ENCODE measurements around the gene NOP16. TPM values are rescaled to one million over a fixed set of nuclear protein-coding genes. Genes with fewer than 3 reads are reported as not detected.

Gene NOP16
- total RNA-seq, 6 experiments from 2014 or later: 27.8 to 48.7 (median 33.2) TPM

DNA sequence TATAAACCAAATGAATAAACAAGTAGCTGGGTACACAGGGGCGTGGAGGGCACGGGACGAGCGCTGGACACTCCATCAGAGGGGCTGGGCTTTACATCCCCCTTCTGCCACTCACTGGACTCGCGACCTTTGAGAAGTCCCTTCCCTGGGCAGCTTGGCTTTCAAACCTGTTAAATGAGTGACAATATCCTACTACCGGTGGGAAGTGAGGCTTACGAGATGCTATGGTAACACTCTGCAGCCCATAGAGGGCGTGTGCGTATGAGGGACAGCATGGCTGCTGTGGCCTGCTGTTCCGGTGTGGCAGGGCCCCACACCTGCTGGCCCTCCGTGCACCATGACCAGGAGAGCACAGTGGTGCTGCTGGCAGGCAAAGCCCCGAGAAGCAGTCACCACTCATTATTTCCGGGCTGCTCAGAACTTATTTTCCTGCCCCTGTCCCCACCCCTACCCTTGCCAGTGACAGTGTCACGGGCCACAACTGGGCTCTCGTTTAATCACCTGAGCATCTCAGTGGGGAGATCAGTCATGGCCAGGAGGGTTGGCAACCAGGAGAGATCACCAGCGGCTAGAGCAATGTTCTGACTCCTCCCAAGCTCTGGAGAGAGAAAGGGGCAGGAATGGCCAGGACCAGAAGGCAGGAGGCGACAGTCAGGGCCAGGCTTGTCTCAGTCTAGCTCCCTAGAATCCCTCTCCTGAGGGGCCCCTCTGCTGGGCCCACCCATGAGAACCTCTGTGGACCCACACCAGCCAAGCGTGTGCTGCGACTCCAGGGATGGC lies 17.4 kb upstream of the NOP16 start:
- Mint-ChIP-seq H3K27me3 (ENCODE audit: insufficient read depth) (no peaks in the 10 kb centered on the region; the same call in 1 of the 2 replicates), H3K9me3 (no peaks in the 10 kb centered on the region), H3K4me3 (no peak overlapping the region), H3K36me3 (ENCODE audit: low read depth) (peaks cover 21% of the 10 kb centered on the region; the same call in 1 of the 2 replicates), H3K27ac (no peak overlapping the region), H3K4me1 (ENCODE audit: low read depth) (peaks cover 8% of the 10 kb centered on the region)
- DNase-seq: no peak
- TF ChIP-seq, protein P1, sequence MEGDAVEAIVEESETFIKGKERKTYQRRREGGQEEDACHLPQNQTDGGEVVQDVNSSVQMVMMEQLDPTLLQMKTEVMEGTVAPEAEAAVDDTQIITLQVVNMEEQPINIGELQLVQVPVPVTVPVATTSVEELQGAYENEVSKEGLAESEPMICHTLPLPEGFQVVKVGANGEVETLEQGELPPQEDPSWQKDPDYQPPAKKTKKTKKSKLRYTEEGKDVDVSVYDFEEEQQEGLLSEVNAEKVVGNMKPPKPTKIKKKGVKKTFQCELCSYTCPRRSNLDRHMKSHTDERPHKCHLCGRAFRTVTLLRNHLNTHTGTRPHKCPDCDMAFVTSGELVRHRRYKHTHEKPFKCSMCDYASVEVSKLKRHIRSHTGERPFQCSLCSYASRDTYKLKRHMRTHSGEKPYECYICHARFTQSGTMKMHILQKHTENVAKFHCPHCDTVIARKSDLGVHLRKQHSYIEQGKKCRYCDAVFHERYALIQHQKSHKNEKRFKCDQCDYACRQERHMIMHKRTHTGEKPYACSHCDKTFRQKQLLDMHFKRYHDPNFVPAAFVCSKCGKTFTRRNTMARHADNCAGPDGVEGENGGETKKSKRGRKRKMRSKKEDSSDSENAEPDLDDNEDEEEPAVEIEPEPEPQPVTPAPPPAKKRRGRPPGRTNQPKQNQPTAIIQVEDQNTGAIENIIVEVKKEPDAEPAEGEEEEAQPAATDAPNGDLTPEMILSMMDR (IDR thresholded peaks at IDR 0.05): peak; percentile 27; the same call in 1 of the 2 replicates

DNA sequence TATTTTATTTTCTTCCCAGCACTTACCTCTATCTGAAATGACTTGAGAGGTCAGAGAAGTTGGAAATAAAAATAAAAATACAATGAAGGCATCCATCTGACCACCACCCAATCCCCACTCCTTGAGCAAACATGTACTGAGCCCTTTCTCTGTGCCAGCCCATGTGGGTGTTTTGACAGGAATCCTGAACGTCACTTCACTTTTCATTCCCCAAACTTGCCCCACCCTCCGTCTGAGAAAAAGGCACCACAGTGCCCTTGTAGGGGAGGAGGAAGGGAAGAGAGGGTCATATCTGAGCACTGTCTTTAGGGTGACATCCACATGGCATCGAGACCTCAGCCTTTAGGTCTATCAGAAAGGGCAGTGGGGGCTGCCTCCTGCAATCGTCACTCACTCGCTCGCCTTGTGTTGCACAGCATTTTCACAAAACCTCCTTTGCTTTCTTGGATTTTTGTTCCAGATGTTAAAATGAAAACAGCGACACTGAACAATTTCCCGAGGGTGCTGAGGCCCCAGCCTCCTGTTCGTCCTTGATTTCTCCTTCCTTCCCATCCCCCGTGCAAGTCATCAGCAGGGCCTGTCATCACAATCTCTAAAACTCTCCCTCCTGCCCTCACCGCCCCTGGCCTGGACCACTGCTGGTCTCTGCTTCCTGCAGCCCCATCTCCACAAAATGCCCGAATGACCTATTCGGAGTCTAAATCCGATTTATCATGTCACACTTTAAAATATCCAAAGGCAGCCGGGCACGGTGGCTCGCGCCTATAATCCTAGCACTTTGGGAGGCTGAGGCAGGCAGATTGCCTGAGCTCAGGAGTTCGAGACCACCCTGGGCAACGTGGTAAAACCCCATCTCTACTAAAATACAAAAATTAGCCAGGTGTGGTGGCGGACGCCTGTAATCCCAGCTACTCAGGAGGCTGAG lies 13.1 kb upstream of the NOP16 start:
- no peak for DNase-seq
- Mint-ChIP-seq H3K27me3 (ENCODE audit: insufficient read depth) (peaks cover 5% of the 10 kb centered on the region), H3K4me3 (no peak overlapping the region), H3K4me1 (ENCODE audit: low read depth) (peaks cover 9% of the 10 kb centered on the region), H3K36me3 (ENCODE audit: low read depth) (peaks cover 28% of the 10 kb centered on the region; the same call in 1 of the 2 replicates), H3K9me3 (no peaks in the 10 kb centered on the region), H3K27ac (no peak overlapping the region; the same call in 1 of the 2 replicates)
- TF ChIP-seq, protein P1 (IDR thresholded peaks at IDR 0.05): no peak

DNA sequence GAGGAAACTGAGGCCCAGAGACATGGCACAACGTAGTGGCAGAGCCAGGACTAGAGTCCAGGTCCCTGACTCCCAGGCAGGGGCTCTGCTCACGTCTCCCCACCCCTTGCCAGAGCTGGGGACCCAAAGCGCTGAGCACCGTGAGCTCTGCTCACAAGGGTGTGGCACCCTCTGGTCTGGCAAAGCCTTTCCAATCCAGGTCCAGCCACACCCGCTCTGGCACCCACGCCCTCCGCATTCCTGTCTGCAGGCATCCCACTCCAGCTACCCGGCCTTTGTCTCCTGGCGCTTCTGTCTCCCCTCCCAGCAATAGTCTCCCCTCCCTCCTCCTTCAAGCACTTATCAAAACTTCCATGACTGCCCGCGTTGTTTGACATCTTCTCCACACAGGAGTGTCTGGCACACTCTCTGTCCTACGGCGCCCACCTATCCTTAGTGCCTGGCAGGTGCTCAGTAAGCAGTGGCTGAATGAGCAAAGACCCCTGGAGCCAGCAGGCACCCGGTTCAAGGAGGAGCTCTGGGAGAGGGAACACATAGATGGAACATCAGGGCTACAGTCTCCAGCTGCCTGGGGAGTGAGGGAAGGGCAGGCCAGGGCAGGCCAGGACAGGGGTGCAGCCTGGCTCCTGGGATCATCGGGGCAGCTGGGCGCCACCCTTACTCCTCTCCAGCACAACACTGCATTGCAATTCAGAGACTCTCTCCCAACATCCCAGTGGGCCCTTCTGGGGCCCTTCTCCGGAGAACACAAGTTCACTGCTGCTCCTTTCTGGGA lies 12.2 kb upstream of the NOP16 start:
- TF ChIP-seq, protein P1 (IDR thresholded peaks at IDR 0.05): no peak
- no peaks in the 10 kb centered on the region for H3K9me3 Mint-ChIP-seq
- H3K4me1 Mint-ChIP-seq (ENCODE audit: low read depth): peaks cover 9% of the 10 kb centered on the region
- H3K27ac Mint-ChIP-seq: no peak overlapping the region
- no peak overlapping the region for H3K4me3 Mint-ChIP-seq
- peaks cover 5% of the 10 kb centered on the region for H3K27me3 Mint-ChIP-seq (ENCODE audit: insufficient read depth)
- peaks cover 18% of the 10 kb centered on the region; the same call in 1 of the 2 replicates for H3K36me3 Mint-ChIP-seq (ENCODE audit: low read depth)
- no peak for DNase-seq

DNA sequence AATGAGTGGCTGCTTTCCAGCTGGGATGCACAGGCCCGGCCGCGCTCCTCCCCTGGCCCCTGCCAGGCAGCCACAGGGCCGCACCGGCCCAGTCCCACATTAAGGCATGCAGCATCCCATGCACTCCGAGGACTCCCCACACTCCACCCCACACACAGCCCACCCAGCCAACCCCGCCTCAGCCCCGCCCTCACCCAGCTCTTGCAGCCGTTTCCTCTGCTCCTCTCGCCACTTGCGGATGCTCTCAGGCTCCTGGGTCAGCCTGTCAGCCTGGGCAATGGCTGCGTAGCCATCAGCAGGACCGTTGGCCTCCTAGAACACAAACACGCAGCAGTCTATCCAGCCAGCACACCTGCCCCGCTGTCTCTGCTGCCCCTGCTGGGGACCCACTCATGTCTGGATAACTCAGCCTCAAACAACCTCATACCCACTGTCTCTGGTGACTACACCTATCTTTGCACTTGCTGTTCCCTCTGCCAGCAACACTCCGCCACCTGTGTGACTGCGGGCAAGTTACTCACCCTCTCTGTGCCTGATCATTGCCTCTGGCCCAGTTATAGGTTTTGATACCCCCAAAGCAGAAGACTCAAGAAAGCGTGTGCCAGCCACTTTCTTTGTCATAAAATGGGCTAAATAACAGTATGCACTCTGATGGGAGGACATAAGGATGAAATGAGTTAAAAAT lies 9.5 kb upstream of the NOP16 start:
- peaks cover 18% of the 10 kb centered on the region; the same call in 1 of the 2 replicates for H3K36me3 Mint-ChIP-seq (ENCODE audit: low read depth)
- no peaks in the 10 kb centered on the region for H3K9me3 Mint-ChIP-seq
- H3K4me3 Mint-ChIP-seq: no peak overlapping the region
- no peak for DNase-seq
- TF ChIP-seq, protein P1 (IDR thresholded peaks at IDR 0.05): no peak
- H3K27ac Mint-ChIP-seq: no peak overlapping the region
- peaks cover 9% of the 10 kb centered on the region for H3K4me1 Mint-ChIP-seq (ENCODE audit: low read depth)
- H3K27me3 Mint-ChIP-seq (ENCODE audit: insufficient read depth): peaks cover 5% of the 10 kb centered on the region
